Tibial nerve (tissue), 4 donors: ENCODE measurements around the gene DDAH1. TPM values are rescaled to one million over a fixed set of nuclear protein-coding genes. Genes with fewer than 3 reads are reported as not detected.

ENCODE experiments used
- DNase-seq, 2 donors: peaks; one replicate each; pipeline ENCODE4 v3.0.0-alpha.2; 2019; ENCODE audit warnings: low spot score in 2 of 2
- H3K27ac ChIP-seq, 4 donors: fragments of 200-600 bp; sonication (generic) in 3 of 4; one replicate each; pipeline ENCODE4 v1.5.1; 2017 to 2019; ENCODE audit warnings: mild to moderate bottlenecking in 1 of 4
- H3K27me3 ChIP-seq, 2 donors: fragments of 200-600 bp; sonication (generic) in 1 of 2; one replicate each; pipeline versions ENCODE4 v1.5.1 to v1.6.0; 2017 to 2019
- H3K36me3 ChIP-seq, 3 donors: fragments of 200-600 bp; sonication (generic); one replicate each; pipeline ENCODE4 v1.5.1; 2018 to 2019
- H3K4me1 ChIP-seq, 4 donors: fragments of 200-600 bp; sonication (generic) in 3 of 4; one replicate each; pipeline ENCODE4 v1.5.1; 2017 to 2019
- H3K4me3 ChIP-seq, 4 donors: fragments of 200-600 bp; sonication (generic) in 3 of 4; one replicate each; pipeline ENCODE4 v1.5.1; 2017 to 2019; ENCODE audit warnings: mild to moderate bottlenecking in 1 of 4, moderate library complexity in 1 of 4
- H3K9me3 ChIP-seq, 4 donors: fragments of 200-600 bp; sonication (generic) in 3 of 4; one replicate each; pipeline ENCODE4 v1.5.1; 2017 to 2019
- CTCF ChIP-seq, 5 experiments: fragments of 200-600 bp in 3 of 5; fragments of 450-650 bp in 2 of 5; sonication (generic) in 3 of 5; IDR thresholded peaks; one replicate each; pipeline ENCODE4 v1.5.1; 2016 to 2019; ENCODE audit warnings: antibody characterized with exemption in 5 of 5, mild to moderate bottlenecking in 3 of 5, moderate library complexity in 2 of 5
- EP300 ChIP-seq, 2 donors: sonication (generic); formaldehyde crosslinking; IDR thresholded peaks; one replicate each; pipeline ENCODE4 v1.6.1; 2017; ENCODE audit warnings: antibody characterized with exemption in 2 of 2, mild to moderate bottlenecking in 1 of 2
- POLR2A ChIP-seq, 2 donors: fragments of 450-650 bp; IDR thresholded peaks; one replicate each; pipeline ENCODE4 v1.6.1; 2017; ENCODE audit warnings: antibody characterized with exemption in 2 of 2, mild to moderate bottlenecking in 2 of 2, moderate library complexity in 2 of 2
- whole genome bisulfite sequencing, 2 donors: methylation state at CpG; one replicate each; pipeline ENCODE4 v1.1.5; 2018; 5-methylcytosine and 5-hydroxymethylcytosine counted together
- total RNA-seq, 4 donors: library from RNA; depleted of rRNA; stranded (reverse); fragments of >200 nt; gene quantifications; one replicate each; pipeline ENCODE4 v1.1.0, GENCODE V29; 2016

The DDAH1 gene
- total RNA-seq, 4 donors from 2014 or later = 17.7 to 23.4 (median 21.8) TPM

- no peaks in the 10 kb centered on the region for H3K36me3 ChIP-seq
- 91 to 98% methylated on average over 1 of the region's 1 CpG for WGBS, 2 donors
- H3K27ac ChIP-seq = no peak overlapping the region
- no peaks in the 10 kb centered on the region for H3K9me3 ChIP-seq
- no peaks in the 10 kb centered on the region for H3K27me3 ChIP-seq
- TF ChIP-seq EP300 (IDR thresholded peaks at IDR 0.05) (no peak), POLR2A (IDR thresholded peaks at IDR 0.05) (no peak), CTCF (IDR thresholded peaks at IDR 0.05) (no peak)
- no peak for DNase-seq
- H3K4me1 ChIP-seq = no peaks in the 10 kb centered on the region
- H3K4me3 ChIP-seq = no peak overlapping the region
Measured at GRCh38 chr1:85490270-85490985, 25.5 kb upstream of the DDAH1 start.

- TF ChIP-seq POLR2A (IDR thresholded peaks at IDR 0.05) (no peak), EP300 (IDR thresholded peaks at IDR 0.05) (no peak), CTCF (IDR thresholded peaks at IDR 0.05) (no peak)
- Histone ChIP-seq H3K27ac (no peak overlapping the region), H3K9me3 (no peaks in the 10 kb centered on the region), H3K4me3 (no peak overlapping the region), H3K36me3 (no peaks in the 10 kb centered on the region), H3K27me3 (no peaks in the 10 kb centered on the region), H3K4me1 (no peaks in the 10 kb centered on the region)
- DNase-seq = no peak
- 96 to 100% methylated on average over 1 of the region's 1 CpG for WGBS, 2 donors
Measured at GRCh38 chr1:85488126-85488525, 23.2 kb upstream of the DDAH1 start.

- no peaks in the 10 kb centered on the region for H3K9me3 ChIP-seq
- DNase-seq = no peak
- H3K4me1 ChIP-seq = no peaks in the 10 kb centered on the region
- H3K27ac ChIP-seq = no peak overlapping the region
- H3K36me3 ChIP-seq = no peaks in the 10 kb centered on the region
- 71 to 78% methylated on average over 3 of the region's 3 CpGs for WGBS, 2 donors
- H3K27me3 ChIP-seq = no peaks in the 10 kb centered on the region
- no peak for TF ChIP-seq POLR2A (IDR thresholded peaks at IDR 0.05)
- no peak for TF ChIP-seq EP300 (IDR thresholded peaks at IDR 0.05)
- TF ChIP-seq CTCF (IDR thresholded peaks at IDR 0.05) = no peak
- H3K4me3 ChIP-seq = no peak overlapping the region
Measured at GRCh38 chr1:85485516-85485915, 20.6 kb upstream of the DDAH1 start.

- no peak for DNase-seq
- Histone ChIP-seq H3K4me1 (no peaks in the 10 kb centered on the region), H3K4me3 (no peak overlapping the region), H3K27me3 (no peaks in the 10 kb centered on the region), H3K36me3 (no peaks in the 10 kb centered on the region), H3K27ac (no peak overlapping the region), H3K9me3 (no peaks in the 10 kb centered on the region)
- 97 to 98% methylated on average over 1 of the region's 1 CpG for WGBS, 2 donors
- TF ChIP-seq EP300 (IDR thresholded peaks at IDR 0.05) = no peak
- no peak for TF ChIP-seq POLR2A (IDR thresholded peaks at IDR 0.05)
Measured at GRCh38 chr1:85484716-85485115, 19.8 kb upstream of the DDAH1 start.

- TF ChIP-seq EP300 (IDR thresholded peaks at IDR 0.05) (no peak), CTCF (IDR thresholded peaks at IDR 0.05) (no peak), POLR2A (IDR thresholded peaks at IDR 0.05) (no peak)
- H3K27me3 ChIP-seq = no peaks in the 10 kb centered on the region
- H3K4me3 ChIP-seq = no peak overlapping the region
- H3K27ac ChIP-seq = no peak overlapping the region
- DNase-seq = no peak
- H3K9me3 ChIP-seq = no peaks in the 10 kb centered on the region
- no peaks in the 10 kb centered on the region for H3K36me3 ChIP-seq
- H3K4me1 ChIP-seq = no peaks in the 10 kb centered on the region
- 85 to 87% methylated on average over 2 of the region's 2 CpGs for WGBS, 2 donors
Measured at GRCh38 chr1:85484264-85484663, 19.3 kb upstream of the DDAH1 start.
